ENCODE data around the gene DMGDH. TPM values are rescaled to one million over a fixed set of nuclear protein-coding genes. Genes with fewer than 3 reads are reported as not detected.

Gene DMGDH
- total and polyA plus RNA-seq, 10 of the 15 experiments (the other 5 are each of a cell fraction or from before 2014, with no cell fraction given) = 0.22 to 1.5 (median 0.44) TPM; not detected in 3

- TF ChIP-seq ZNF687 (IDR thresholded peaks at IDR 0.05) = no peak
- peak; percentile 83 to 86 (median 83) for TF ChIP-seq CTCF (IDR thresholded peaks at IDR 0.05 in 2 of 3, conservative IDR thresholded peaks at IDR 0.05 in 1 of 3; ENCODE audit: control insufficient read depth in 2 of 3, extremely low read depth in 1 of 3, insufficient read depth in 1 of 3, low read depth in 3 of 3, low read length in 3 of 3)
- no peak for TF ChIP-seq ASH2L (IDR thresholded peaks at IDR 0.05; ENCODE audit: borderline replicate concordance, low read depth)
- TF ChIP-seq FOXM1 (IDR thresholded peaks at IDR 0.05; ENCODE audit: low read depth, low read length) = 0 out of 2 replicates have a peak, but pooled peaks have one; percentile 13
- TF ChIP-seq HDAC2 (IDR thresholded peaks at IDR 0.05) = no peak
- no peak for TF ChIP-seq JUND (IDR thresholded peaks at IDR 0.05; ENCODE audit: low read depth, low read length)
- TF ChIP-seq SPI1 (IDR thresholded peaks at IDR 0.05; ENCODE audit: borderline replicate concordance, insufficient read depth, low read depth, low read length) = no peak
- TF ChIP-seq SMC3 (IDR thresholded peaks at IDR 0.05; ENCODE audit: borderline replicate concordance, low read length) = peak; percentile 82
- TF ChIP-seq NFYA (IDR thresholded peaks at IDR 0.05; ENCODE audit: borderline replicate concordance, low read depth, low read length) = no peak
- TF ChIP-seq ESRRA (IDR thresholded peaks at IDR 0.05; ENCODE audit: low read length) = no peak
- TF ChIP-seq MTA2 (IDR thresholded peaks at IDR 0.05; ENCODE audit: low read depth) = no peak
- TF ChIP-seq ZNF274 (IDR thresholded peaks at IDR 0.05; ENCODE audit: insufficient read depth, insufficient read length) = no peak
- TF ChIP-seq IRF5 (IDR thresholded peaks at IDR 0.05; ENCODE audit: borderline replicate concordance) = no peak
- TF ChIP-seq YY1 (IDR thresholded peaks at IDR 0.05; ENCODE audit: low read depth, low read length) = 0 out of 2 replicates have a peak, but pooled peaks have one; percentile 44
- no peak for TF ChIP-seq LARP7 (IDR thresholded peaks at IDR 0.05)
Measured at GRCh38 chr5:79025054-79025472, 44.4 kb downstream of the DMGDH start (continued).

All from GM12878 (cell line).